SU-DHL-6 (cell line): ENCODE results near the gene RGR.

ENCODE experiments used
- H2AFZ ChIP-seq: fragments of 200-600 bp; sonication (generic); 2 replicates; pipeline ENCODE4 v1.6.1; 2014; ENCODE audit warnings: low read depth, mild to moderate bottlenecking, moderate library complexity, mixed read lengths, antibody characterized with exemption, low read length; ENCODE audit not compliant: severe bottlenecking
- H3F3A ChIP-seq: fragments of 200-600 bp; shearing (Covaris generic); 2 replicates; pipeline ENCODE4 v1.6.0; 2016; ENCODE audit warnings: antibody characterized with exemption, mild to moderate bottlenecking; ENCODE audit not compliant: insufficient read depth
- H3K27ac ChIP-seq: fragments of 200-600 bp; sonication (generic); 2 replicates; pipeline ENCODE4 v1.5.1; 2016; ENCODE audit warnings: low read depth, mild to moderate bottlenecking, low read length, moderate library complexity, mixed read lengths
- H3K27me3 ChIP-seq: fragments of 200-600 bp; sonication (generic), shearing (Covaris generic); 2 replicates; pipeline ENCODE4 v1.6.0; 2014; ENCODE audit warnings: mild to moderate bottlenecking, low read length
- H3K36me3 ChIP-seq: fragments of 200-600 bp; sonication (generic); 2 replicates; pipeline ENCODE4 v1.6.1; 2014; ENCODE audit warnings: mild to moderate bottlenecking, low read length, mixed read lengths
- H3K4me2 ChIP-seq: fragments of 300-600, 200-600 bp; shearing (Covaris generic), sonication (generic); 2 replicates; pipeline ENCODE4 v1.6.0; 2014; ENCODE audit warnings: low read length, low read depth, mild to moderate bottlenecking; ENCODE audit not compliant: poor library complexity, severe bottlenecking
- H3K4me3 ChIP-seq: fragments of 200-600 bp; sonication (generic); 2 replicates; pipeline ENCODE4 v1.5.1; 2014; ENCODE audit warnings: antibody characterized with exemption, low read length, mild to moderate bottlenecking, mixed read lengths; ENCODE audit not compliant: insufficient read depth, poor library complexity, severe bottlenecking
- H3K79me2 ChIP-seq: fragments of 200-600 bp; sonication (generic); 2 replicates; pipeline ENCODE4 v1.6.1; 2014; ENCODE audit warnings: mild to moderate bottlenecking, low read length, moderate library complexity; ENCODE audit not compliant: insufficient read depth
- H3K9ac ChIP-seq: fragments of 200-600 bp; sonication (generic); 2 replicates; pipeline ENCODE4 v1.7.0; 2014; ENCODE audit warnings: mild to moderate bottlenecking, low read length
- H3K9me2 ChIP-seq: fragments of 200-600 bp; sonication (generic); replicated peaks from 2 replicates; pipeline ENCODE4 v1.6.1; 2014; ENCODE audit warnings: low read length; ENCODE audit not compliant: insufficient read depth
- H3K9me3 ChIP-seq: fragments of 200-600 bp; sonication (generic); 2 replicates; pipeline ENCODE4 v1.6.1; 2014; ENCODE audit warnings: low read length, mixed read lengths; ENCODE audit not compliant: insufficient read depth
- H4K20me1 ChIP-seq: fragments of 200-600 bp; sonication (generic); 2 replicates; pipeline ENCODE4 v1.6.1; 2014; ENCODE audit warnings: low read depth, mild to moderate bottlenecking, antibody characterized with exemption, low read length, moderate library complexity, mixed read lengths
- EZH2phosphoT487 ChIP-seq: fragments of 200-600 bp; sonication (generic), shearing (Covaris generic); conservative IDR thresholded peaks from 2 replicates; pipeline ENCODE4 v1.6.1; 2018; ENCODE audit warnings: mild to moderate bottlenecking, antibody characterized with exemption, low read length, moderate library complexity, mixed read lengths
- TF ChIP-seq, protein P1 (sequence below): fragments of 200-600 bp; sonication (generic); IDR thresholded peaks from one replicate; pipeline ENCODE4 v1.5.1; 2017; ENCODE audit warnings: antibody characterized with exemption, mild to moderate bottlenecking, low read length, moderate library complexity; ENCODE audit not compliant: insufficient read depth, poor library complexity, severe bottlenecking

Gene RGR

DNA sequence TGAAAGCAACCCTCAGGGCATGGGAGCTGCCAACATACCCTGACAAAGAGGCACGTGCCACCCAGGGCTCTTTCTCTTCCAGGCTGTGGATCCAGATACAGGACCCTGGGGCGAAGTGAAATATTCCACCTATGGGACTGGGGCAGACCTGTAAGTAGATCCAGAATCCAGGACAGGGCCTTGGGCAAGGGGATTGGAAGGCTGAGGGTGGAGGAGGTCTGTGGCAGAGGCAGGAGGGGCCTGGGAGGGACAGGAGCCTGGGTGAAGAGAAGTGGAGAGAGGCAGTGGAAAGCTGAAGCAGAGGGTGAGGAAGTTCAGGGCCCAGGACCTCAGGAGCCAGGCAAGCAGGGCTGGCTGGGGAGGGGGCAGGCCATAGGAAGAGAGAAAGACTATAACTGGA, 33.3 kb upstream of the RGR start:
- Histone ChIP-seq H3F3A (no peaks in the 10 kb centered on the region), H3K9me2 (no peaks in the 10 kb centered on the region), H3K4me3 (no peak overlapping the region), H3K36me3 (no peaks in the 10 kb centered on the region), H3K27ac (no peak overlapping the region), H3K27me3 (no peaks in the 10 kb centered on the region), H3K79me2 (no peaks in the 10 kb centered on the region), H3K4me2 (no peak overlapping the region), H4K20me1 (no peaks in the 10 kb centered on the region), H2AFZ (no peak overlapping the region), H3K9me3 (no peaks in the 10 kb centered on the region), H3K9ac (no peak overlapping the region)
- TF ChIP-seq, protein P1, sequence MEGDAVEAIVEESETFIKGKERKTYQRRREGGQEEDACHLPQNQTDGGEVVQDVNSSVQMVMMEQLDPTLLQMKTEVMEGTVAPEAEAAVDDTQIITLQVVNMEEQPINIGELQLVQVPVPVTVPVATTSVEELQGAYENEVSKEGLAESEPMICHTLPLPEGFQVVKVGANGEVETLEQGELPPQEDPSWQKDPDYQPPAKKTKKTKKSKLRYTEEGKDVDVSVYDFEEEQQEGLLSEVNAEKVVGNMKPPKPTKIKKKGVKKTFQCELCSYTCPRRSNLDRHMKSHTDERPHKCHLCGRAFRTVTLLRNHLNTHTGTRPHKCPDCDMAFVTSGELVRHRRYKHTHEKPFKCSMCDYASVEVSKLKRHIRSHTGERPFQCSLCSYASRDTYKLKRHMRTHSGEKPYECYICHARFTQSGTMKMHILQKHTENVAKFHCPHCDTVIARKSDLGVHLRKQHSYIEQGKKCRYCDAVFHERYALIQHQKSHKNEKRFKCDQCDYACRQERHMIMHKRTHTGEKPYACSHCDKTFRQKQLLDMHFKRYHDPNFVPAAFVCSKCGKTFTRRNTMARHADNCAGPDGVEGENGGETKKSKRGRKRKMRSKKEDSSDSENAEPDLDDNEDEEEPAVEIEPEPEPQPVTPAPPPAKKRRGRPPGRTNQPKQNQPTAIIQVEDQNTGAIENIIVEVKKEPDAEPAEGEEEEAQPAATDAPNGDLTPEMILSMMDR: no peak
- no peak for TF ChIP-seq EZH2phosphoT487

DNA sequence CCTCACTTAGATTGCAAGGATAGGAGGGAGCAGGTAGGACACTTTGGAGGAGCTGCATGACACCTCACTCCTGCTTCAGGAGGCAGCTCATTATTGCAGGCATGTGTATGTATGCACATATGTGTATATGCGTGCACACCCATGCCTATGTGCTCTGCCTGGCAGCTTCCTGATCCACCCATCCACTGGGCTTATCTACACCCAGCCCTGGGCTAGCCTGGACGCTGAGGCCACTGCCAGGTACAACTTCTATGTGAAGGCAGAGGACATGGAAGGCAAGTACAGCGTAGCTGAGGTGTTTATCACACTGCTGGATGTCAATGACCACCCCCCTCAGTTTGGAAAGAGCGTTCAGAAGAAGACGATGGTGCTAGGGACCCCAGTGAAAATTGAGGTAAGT, 32.8 kb upstream of the RGR start:
- H3K27ac ChIP-seq: no peak overlapping the region
- H3K27me3 ChIP-seq: no peaks in the 10 kb centered on the region
- H2AFZ ChIP-seq: no peak overlapping the region
- no peaks in the 10 kb centered on the region for H3K36me3 ChIP-seq
- H3K9ac ChIP-seq: no peak overlapping the region
- no peaks in the 10 kb centered on the region for H4K20me1 ChIP-seq
- H3K79me2 ChIP-seq: no peaks in the 10 kb centered on the region
- TF ChIP-seq, protein P1: no peak
- TF ChIP-seq EZH2phosphoT487: no peak
- H3K4me2 ChIP-seq: no peak overlapping the region
- no peaks in the 10 kb centered on the region for H3F3A ChIP-seq
- no peak overlapping the region for H3K4me3 ChIP-seq
- H3K9me2 ChIP-seq: no peaks in the 10 kb centered on the region
- H3K9me3 ChIP-seq: no peaks in the 10 kb centered on the region

DNA sequence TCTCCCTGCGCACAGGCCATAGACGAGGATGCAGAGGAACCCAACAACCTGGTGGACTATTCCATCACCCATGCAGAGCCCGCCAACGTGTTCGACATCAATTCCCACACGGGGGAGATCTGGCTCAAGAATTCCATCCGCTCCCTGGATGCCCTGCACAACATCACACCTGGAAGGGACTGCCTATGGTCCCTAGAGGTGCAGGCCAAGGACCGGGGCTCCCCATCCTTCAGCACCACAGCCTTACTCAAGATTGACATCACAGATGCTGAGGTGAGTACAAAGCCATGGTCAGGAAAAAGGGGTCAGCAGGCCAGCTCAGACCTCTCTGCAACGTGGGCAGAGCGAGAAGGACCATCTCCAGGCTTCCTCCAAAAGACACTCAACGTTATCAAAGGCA, 31.8 kb upstream of the RGR start:
- H3K79me2 ChIP-seq: no peaks in the 10 kb centered on the region
- H3F3A ChIP-seq: no peaks in the 10 kb centered on the region
- TF ChIP-seq, protein P1: no peak
- TF ChIP-seq EZH2phosphoT487: no peak
- no peaks in the 10 kb centered on the region for H3K9me2 ChIP-seq
- no peak overlapping the region for H3K9ac ChIP-seq
- no peak overlapping the region for H3K4me3 ChIP-seq
- H2AFZ ChIP-seq: no peak overlapping the region
- no peaks in the 10 kb centered on the region for H3K9me3 ChIP-seq
- no peaks in the 10 kb centered on the region for H3K27me3 ChIP-seq
- H3K27ac ChIP-seq: no peak overlapping the region
- no peaks in the 10 kb centered on the region for H3K36me3 ChIP-seq
- no peak overlapping the region for H3K4me2 ChIP-seq
- H4K20me1 ChIP-seq: no peaks in the 10 kb centered on the region
